Lower leg skin (tissue), 4 donors: ENCODE results near the gene PLEK2. TPM values are rescaled to one million over a fixed set of nuclear protein-coding genes. Genes with fewer than 3 reads are reported as not detected.

Experiments used
- DNase-seq, 2 donors: peaks; one replicate each; pipeline ENCODE4 v3.0.0-alpha.2; 2019; ENCODE audit warnings: low spot score in 2 of 2
- H3K4me3 ChIP-seq: fragments of 200-600 bp; sonication (generic); 2 replicates; pipeline ENCODE4 v1.5.1; 2017; ENCODE audit warnings: mild to moderate bottlenecking, low read depth; ENCODE audit not compliant: poor library complexity, severe bottlenecking
- POLR2A ChIP-seq, 2 donors: fragments of 450-650 bp; IDR thresholded peaks; one replicate each; pipeline ENCODE4 v1.6.1; 2016 to 2017; ENCODE audit warnings: antibody characterized with exemption in 2 of 2, mild to moderate bottlenecking in 1 of 2, moderate library complexity in 1 of 2
- WGBS, 2 donors: methylation state at CpG; one replicate each; pipeline ENCODE4 v1.1.5; 2018; 5-methylcytosine and 5-hydroxymethylcytosine counted together
- intact Hi-C: fragments of 100-400 bp; cut with DNase I; formaldehyde crosslinking; loops from one replicate; pipeline ENCODE4 v1.15.0; 2023; ENCODE audit warnings: low total_unique reads
- total RNA-seq, 4 donors: library from RNA; depleted of rRNA; stranded (reverse); fragments of >200 nt; gene quantifications; one replicate each; pipeline ENCODE4 v1.1.0, GENCODE V29; 2016
- TF ChIP-seq, protein P1 (sequence below), 3 donors: fragments of 450-650 bp; IDR thresholded peaks; one replicate each; pipeline ENCODE4 v1.5.1; 2016; ENCODE audit warnings: antibody characterized with exemption in 3 of 3, mild to moderate bottlenecking in 3 of 3, moderate library complexity in 2 of 3

PLEK2 gene, protein sequence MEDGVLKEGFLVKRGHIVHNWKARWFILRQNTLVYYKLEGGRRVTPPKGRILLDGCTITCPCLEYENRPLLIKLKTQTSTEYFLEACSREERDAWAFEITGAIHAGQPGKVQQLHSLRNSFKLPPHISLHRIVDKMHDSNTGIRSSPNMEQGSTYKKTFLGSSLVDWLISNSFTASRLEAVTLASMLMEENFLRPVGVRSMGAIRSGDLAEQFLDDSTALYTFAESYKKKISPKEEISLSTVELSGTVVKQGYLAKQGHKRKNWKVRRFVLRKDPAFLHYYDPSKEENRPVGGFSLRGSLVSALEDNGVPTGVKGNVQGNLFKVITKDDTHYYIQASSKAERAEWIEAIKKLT
- 10 to 100 TPM; 23.0 to 33.0 (median 29.5) TPM for total RNA-seq

DNA sequence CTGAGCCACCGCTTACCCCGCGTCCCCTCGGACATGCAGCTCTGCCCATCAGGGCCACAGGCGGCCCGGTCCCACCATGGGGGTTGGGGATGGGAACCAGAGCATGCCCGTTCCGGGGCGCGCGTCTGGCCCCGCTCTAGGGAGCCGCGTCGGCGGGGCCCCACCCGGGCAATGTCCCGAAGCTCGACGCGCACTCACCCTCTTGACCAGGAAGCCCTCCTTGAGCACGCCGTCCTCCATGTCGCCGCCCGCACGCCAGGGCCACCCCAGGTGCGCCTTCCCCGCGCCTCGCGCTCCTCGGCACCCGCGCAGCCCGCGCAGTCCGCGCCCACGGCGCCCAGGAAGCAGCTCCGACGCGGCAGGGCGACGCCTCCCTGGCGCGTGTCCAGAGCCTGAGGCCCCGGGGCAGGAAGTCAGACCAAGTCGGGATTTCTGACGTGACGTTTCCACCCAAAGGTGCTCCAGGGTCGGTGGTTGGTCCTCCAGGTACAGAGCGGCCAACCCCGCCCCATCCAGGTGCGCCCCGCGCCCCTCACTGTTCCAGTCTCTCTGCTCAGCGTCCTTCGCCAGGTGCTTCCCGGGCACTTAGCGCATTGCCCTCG is at the start of gene PLEK2:
Gene PLEK2, minus strand, starts transcription at position 346 of the 602 bp plus-strand sequence. Its CDS starts 106 bp downstream, at position 240.
- intact Hi-C loops = no loop called here
- TF ChIP-seq, protein P1, sequence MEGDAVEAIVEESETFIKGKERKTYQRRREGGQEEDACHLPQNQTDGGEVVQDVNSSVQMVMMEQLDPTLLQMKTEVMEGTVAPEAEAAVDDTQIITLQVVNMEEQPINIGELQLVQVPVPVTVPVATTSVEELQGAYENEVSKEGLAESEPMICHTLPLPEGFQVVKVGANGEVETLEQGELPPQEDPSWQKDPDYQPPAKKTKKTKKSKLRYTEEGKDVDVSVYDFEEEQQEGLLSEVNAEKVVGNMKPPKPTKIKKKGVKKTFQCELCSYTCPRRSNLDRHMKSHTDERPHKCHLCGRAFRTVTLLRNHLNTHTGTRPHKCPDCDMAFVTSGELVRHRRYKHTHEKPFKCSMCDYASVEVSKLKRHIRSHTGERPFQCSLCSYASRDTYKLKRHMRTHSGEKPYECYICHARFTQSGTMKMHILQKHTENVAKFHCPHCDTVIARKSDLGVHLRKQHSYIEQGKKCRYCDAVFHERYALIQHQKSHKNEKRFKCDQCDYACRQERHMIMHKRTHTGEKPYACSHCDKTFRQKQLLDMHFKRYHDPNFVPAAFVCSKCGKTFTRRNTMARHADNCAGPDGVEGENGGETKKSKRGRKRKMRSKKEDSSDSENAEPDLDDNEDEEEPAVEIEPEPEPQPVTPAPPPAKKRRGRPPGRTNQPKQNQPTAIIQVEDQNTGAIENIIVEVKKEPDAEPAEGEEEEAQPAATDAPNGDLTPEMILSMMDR (IDR thresholded peaks at IDR 0.05) = no peak
- TF ChIP-seq POLR2A (IDR thresholded peaks at IDR 0.05) = no peak
- H3K4me3 ChIP-seq = peak within 1 kb of the TSS; percentile 15
- peak; percentile 42 to 91 for DNase-seq
- 3 to 10% methylated on average over 16 to 45 of the region's 63 CpGs for WGBS, 2 donors

DNA sequence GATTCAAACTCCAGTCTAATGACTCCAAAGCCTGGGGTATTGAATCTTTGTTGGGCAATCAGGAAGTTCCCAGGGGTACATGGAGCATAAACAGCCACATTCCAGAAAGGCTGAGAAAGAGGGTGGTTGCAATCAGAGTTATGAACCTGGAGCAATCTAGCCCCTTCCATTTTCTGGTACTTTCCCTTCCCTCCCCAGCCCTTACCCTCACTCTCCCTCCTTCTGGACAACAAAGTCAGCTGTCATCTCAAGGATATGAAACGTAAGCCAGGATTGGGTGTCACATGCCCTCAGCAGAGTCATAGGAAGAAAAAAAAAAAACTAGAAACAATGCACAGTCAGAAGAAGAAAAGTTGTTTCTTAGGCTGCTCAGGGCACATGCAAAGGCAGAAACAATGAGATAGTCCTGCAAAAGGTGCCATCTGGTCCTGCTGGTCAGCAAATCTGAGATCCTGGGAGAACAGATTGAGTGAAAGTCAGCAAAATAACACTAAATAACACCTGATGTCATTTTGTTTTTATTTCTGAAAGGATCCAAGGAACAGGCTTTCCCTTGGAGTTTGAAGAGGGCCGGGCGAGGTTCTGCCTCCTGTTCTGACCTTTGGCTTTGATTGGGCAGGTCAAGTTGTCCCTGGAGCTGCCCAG is 49.5 kb upstream of the PLEK2 start:
- WGBS, 2 donors = 66 to 70% methylated on average over 3 of the region's 3 CpGs
- TF ChIP-seq, protein P1 (IDR thresholded peaks at IDR 0.05) = no peak
- TF ChIP-seq POLR2A (IDR thresholded peaks at IDR 0.05) = no peak
- DNase-seq = no peak

DNA sequence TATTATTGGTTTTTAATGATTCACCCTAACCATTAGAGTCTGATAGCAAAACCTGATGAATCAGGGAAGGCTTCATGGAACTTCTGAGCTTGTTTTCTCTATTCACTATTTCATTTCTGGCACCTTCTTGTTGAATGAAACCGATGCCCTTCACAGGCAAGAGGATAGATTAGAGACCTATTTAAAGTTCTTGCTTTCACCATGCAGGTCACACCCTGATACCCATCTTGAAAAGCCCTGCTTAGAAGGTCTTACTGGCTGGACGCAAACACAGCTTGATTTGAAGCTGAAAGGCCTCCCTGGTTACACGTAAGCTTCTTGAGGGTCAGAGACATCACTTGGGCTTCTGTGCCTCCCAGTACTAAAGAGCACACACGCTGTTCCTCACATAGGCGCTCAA is 47.4 kb upstream of the PLEK2 start:
- DNase-seq = no peak
- intact Hi-C loops = no loop called here
- no peak for TF ChIP-seq POLR2A (IDR thresholded peaks at IDR 0.05)
- TF ChIP-seq, protein P1 (IDR thresholded peaks at IDR 0.05) = no peak
- 85 to 90% methylated on average over 5 of the region's 5 CpGs for WGBS, 2 donors
- H3K4me3 ChIP-seq = no peak overlapping the region

More for the DNA sequence above, 49.5 kb upstream of the PLEK2 start:
- intact Hi-C loops = no loop called here
- H3K4me3 ChIP-seq = no peak overlapping the region

DNA sequence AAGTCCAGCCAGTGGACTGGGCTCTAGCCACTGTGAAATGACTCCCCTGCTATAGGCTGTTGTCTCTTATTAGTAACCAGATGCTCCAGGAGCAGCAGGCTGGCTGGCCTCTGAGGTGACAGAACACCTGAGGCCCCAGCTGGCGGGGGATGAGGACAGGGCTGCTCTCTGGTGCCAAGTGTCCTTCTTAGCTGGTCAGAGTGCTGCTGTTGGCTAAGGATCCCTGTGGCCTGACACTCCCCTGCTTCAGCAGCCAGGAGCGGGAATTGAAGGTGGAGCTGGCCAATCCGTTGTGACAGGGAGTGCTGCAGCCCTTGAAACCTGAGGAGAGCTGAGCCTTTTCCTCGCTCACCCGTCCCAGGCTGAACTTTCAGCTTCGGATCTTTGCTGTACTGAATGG is 45.8 kb upstream of the PLEK2 start:
- WGBS, 2 donors = 33 to 39% methylated on average over 6 of the region's 6 CpGs
- intact Hi-C loops = no loop called here
- H3K4me3 ChIP-seq = no peak overlapping the region
- TF ChIP-seq, protein P1 (IDR thresholded peaks at IDR 0.05) = no peak
- TF ChIP-seq POLR2A (IDR thresholded peaks at IDR 0.05) = no peak
- DNase-seq = no peak

DNA sequence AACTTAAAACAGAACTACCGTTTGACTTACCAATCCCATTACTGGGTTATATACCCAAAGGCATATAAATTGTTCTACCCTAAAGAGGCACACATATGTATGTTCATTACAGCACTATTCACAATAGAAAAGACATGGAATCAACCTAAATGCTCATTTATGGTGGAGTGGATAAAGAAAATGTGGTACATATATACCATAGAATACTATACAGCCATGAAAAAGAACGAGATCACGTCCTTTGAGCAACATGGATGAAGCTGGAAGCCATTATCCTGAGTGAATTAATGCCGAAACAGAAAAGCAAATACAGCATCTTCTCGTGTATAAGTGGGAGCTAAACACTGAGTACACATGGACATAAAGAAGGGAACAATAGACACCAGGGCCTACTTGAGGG is 44.8 kb upstream of the PLEK2 start:
- TF ChIP-seq POLR2A (IDR thresholded peaks at IDR 0.05) = no peak
- TF ChIP-seq, protein P1 (IDR thresholded peaks at IDR 0.05) = no peak

More for the DNA sequence above, 44.8 kb upstream of the PLEK2 start:
- intact Hi-C loops = no loop called here
- no peak for DNase-seq
- no peak overlapping the region for H3K4me3 ChIP-seq
- WGBS, 2 donors = 83 to 88% methylated on average over 5 of the region's 5 CpGs
